Fibroblast of skin of right biceps (primary cell): ENCODE results near the gene PLGLB2.
A peak's percentile ranks its signal among the peaks of the same experiment; 100 is the strongest.
"Not testable (repeated sequence)": the region's sequence is repeated elsewhere in the genome, so short reads cannot be mapped to it uniquely, and the experiment has no call there.

Source experiments
- DNase-seq: peaks from one replicate; pipeline ENCODE4 v3.0.0-alpha.2; 2013

Gene PLGLB2

DNA sequence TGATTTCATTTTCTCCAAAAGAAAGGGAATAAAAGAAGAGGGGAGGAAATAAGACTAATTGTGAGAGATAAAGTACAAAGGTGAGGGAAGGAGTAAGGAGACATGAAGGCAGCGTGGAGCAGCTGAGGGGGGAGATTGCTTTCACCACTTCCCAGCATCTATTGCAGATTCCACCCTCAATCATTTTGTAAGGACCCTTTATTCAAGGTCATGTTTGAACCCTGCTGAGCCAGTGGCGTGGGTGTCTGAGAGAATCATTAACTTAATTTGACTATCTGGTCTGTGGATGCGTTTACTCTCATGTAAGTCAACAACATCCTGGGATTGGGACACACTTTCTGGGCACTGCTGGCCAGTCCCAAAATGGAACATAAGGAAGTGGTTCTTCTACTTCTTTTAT is at the start of gene PLGLB2:
Gene PLGLB2 (plus strand): TSS at position 297 of the 400 bp plus-strand sequence. CDS start 67 bp downstream, at position 364.
- DNase-seq: not testable (repeated sequence)

DNA sequence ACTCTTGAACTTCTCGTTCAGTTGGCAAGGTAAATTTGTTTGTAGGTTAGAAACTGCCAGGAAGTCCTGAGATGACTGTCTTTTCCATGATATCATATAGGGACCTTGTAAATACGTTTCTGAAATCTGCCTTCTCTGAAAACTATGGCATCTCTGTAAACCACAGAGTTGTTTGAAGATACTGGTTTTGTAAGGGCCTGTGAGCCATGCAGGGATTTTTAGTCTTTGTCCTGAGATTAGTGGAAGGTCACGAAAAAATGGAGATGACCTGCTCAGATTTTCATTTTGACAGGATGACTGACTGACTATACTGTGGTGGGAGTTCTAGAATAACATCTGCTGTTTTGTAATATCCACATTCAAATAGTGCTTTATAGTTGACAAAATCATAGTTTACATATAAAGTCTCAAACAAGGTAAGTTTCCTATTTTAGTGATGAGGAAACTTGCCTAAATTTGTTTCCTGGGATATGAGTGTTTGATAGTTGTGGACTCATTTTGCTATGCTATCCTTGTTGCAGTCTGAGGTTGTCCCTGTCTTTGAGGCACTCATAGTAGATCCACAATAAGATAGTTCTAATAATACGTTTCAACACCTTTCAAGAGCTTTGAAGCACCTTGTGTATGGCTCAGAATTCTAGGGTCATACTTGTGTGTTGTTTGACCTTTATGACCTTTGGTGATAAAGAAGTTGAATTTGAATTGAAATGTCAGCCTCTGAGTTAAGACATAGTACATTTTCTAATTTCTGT is 43.1 kb upstream of the PLGLB2 start:
- DNase-seq: not testable (repeated sequence)

DNA sequence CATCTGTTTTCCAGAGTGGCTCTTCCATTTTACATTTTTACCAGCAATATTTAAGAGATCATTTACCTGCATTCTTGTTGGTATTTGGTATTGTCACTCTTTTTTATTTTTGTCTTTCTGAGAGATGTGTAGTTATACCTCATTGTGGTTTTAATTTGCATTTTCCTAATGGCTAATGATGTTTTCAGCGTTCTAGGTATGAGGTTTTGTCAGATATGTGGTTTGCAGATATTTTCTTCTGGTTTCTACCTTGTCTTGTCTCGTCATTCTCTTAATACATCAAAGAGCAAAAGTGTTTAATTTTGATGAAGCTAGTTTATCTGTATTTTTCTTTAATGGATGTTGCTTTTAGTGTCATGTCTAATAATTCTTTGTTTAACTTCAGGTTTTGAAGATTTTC is 39.5 kb upstream of the PLGLB2 start:
- not testable (repeated sequence) for DNase-seq

DNA sequence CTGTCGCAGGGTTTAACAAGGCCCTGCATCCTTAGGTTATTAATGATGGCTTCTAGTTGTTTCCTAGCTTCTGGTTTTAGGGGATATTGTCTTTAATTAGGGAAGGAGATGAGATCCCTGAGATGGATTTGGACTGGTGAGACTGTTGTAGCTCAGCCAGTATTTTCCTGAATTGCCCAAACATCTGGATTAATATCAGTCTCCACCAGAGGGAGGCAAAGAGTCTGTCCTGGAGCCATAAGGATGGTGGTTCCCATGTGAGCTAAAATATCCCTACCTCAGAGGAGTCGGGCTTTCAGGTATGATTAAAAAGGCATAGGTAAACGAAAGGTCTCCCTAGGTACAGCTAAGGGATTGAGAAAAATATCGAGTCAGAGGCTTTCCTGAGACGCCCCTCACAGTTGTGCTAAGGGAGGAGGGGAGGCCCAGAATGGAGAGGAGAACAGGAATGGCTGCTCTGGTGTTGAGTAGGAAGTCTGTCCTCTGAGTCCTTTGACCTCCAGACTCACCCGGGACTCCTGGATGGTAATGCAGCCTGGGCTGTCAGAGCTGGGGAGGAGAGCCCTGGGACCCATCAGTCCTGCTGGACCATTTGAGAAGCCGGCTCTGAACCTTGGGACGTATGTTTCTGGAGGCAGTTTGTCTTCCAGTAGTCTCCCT is 19.8 kb upstream of the PLGLB2 start:
- DNase-seq: not testable (repeated sequence)

DNA sequence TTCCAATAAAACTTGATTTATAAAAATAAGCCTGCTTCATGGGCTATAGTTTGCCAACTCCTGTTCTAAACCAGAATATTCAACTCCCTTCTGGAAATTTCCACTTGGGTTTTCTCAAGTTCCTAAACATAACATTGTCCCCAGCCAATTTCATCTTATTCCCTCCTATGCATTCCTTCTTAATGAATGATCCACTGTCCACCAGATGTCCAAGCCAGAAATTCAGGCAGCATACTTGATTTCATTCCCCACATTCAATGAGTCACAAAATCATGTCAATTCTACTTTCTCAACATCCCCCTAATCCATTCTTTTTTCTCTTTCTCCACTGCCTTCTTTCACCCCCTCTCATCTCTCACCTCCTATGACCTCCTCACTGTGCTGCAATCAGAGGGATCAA is 7.0 kb upstream of the PLGLB2 start:
- DNase-seq: not testable (repeated sequence)

DNA sequence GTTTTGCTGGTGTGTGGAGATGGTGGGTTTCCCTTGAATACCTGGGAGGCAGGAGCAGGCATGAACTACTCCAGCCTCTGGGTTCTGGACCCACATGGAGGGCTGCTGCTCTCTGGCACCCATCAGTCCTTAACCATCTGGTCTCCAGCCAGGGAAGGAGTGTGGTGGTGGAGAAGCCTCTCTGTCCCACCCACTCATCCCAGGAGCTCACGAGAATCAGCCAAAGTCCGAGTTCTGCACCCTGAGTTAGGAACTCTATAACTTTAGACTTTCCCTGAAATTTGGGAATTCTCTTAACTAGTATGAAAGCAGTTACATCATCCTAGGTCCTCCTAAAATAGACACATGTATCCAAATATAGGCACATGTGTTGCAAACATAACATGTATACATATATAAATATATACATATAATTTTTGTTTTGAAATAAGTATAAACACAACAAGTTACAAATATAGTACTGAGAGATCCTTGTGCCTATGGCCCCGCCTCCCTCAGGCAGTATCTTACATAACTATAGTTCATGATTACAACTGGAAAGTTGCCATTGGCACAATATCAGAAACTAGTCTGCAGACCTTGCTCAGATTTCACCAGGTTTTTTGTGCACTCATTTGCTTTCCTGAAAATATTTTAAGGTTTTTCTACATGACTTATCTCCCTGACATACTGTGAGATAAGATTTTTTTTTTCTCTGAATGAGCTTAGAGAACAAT is 5.3 kb upstream of the PLGLB2 start:
- not testable (repeated sequence) for DNase-seq

DNA sequence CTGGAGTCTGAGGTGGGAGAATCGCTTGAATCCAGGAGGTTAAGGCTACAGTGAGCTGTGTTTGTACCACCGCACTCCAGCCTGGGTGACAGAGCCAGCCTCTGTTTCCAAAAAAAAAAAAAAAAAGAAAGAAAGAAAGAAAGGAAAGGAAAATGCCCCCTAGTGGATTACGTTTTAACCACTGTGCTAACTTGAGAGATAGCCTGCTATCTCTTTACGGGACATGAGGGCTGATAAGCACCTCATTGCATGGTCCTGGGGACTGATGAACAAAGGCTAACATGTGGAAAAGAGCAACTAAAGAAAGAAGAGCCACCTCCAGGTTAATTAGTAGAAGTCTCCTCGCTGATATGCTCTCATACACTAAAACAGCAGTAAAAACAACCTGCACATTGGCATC is 4.2 kb upstream of the PLGLB2 start:
- DNase-seq: not testable (repeated sequence)

DNA sequence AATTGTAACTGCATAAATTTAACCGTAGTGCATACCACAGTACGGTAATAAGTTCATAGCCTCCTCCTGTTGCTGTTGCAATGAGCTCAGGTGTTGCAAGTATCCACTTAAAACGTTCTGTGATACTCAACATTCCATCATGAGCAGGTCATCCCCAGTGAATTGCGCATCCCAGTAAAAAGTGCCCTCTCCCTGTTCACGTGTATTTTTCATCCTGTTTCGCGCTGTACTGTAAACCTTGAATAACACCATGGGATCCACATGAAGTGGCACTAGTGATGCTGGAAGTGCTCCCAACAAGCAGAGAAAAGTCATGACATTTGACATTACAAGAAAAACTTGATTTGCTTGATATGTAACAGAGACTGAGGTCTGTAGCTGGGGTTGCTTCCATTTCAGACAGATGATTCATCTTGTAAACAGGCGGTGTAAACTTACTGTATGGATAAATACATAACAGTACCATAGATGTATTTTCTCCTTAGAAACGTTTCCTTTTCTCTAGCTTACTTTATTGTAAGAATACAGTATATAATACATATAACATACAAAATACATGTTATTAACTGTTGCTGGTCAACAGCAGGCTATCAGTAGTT is 2.4 kb upstream of the PLGLB2 start:
- peak; percentile 0 for DNase-seq

DNA sequence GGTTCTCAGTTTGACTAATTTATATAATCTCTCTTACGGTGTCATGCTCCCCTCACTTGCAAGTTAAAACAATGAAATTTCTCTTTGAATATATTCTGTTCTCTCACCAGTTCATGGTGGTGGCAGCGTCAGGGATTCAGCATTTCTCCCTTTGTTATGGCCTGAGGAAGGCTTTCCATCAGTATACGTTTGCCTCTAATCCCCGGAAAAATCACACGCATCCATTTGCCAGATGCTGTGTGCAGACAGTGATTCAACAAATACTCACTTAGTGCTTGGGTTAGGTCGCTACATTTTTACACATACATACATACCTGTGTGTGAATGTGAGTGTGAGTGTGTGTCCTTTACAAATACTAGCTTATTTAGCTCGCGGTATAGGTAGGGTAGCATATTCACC is 637 bp downstream of the PLGLB2 start:
- not testable (repeated sequence) for DNase-seq

DNA sequence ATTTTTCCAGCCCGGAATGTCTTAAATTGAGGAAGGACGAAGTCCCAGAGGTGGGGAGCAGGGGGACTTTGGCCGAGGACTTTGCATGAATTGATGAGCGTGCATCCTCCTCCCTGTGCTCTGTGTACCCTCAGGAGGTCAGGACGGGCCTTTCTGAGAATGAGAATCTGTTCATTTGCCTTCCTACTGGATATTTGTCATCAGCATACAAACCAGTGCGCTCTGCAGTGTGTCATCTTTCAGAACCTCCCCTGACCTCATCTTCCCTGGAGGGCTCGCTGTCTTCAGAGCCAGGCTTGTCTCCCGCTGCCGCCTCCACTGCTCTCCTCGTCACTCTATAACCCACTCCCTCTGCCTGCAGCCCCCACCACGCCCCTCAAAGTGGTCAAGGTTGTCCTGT is 2.7 kb downstream of the PLGLB2 start:
- DNase-seq: not testable (repeated sequence)

DNA sequence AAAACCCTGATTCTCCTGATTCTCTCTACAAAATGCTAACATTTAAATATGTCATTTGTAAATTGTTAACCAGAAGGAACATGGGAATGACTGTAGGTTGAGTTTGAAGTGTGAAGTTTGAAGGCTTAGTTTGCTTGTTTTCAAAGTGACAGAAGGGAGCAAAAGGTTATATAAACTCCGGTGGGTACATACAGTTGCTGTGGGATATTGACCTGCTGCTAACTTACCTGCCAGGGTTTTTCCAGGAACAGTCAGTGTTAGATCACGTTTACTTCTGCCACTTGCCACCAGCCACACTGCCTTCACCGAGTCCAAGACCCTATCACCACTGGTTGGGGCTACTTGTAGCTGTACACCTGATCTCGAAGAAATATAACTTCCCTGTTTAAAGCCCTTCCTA is 6.9 kb downstream of the PLGLB2 start:
- not testable (repeated sequence) for DNase-seq
